HepG2 (cell line): Measurements from ENCODE around the gene OTOGL. TPM values are rescaled to one million over a fixed set of nuclear protein-coding genes. Genes with fewer than 3 reads are reported as not detected.

ENCODE experiments used
- ATAC-seq: fragments of 200-7000 bp; cut with Tn5 transposase; 3 replicates; pipeline ENCODE4 v1.9.1; 2020; ENCODE audit warnings: mild to moderate bottlenecking, moderate library complexity
- BruUV-seq: library from RNA; stranded (reverse); fragments of 400-500 nt; replicated peaks from 2 replicates; lab custom pipeline; 2021; lab: Mats Ljungman, UMichigan
- CTCF ChIA-PET: fragments of 300-600 bp; formaldehyde crosslinking; extraction: SDS; loops from one replicate; lab custom pipeline; 2021; ENCODE audit warnings: low total read pairs, inconsistent platforms, low intra/inter-chr PET ratio; lab: Yijun Ruan, JAX
- POLR2A ChIA-PET: fragments of 350-600 bp; sonication (Branson Sonifier 250); formaldehyde crosslinking; loops from one replicate; lab custom pipeline; 2020; ENCODE audit warnings: antibody characterized with exemption, inconsistent platforms; lab: Yijun Ruan, JAX
- DNase-seq: peaks from one replicate; pipeline ENCODE4 v3.0.0-alpha.2; 2015; ENCODE audit warnings: low spot score
- FAIRE-seq: peaks from 3 replicates; lab custom pipeline; 2011; peaks lifted over from hg19 to GRCh38; lab: Jason Lieb, UNC
- H2AFZ ChIP-seq: one replicate; pipeline ENCODE4 v1.6.1; 2011; ENCODE audit warnings: low read length, inconsistent platforms
- H3K27ac ChIP-seq: fragments of 300-600 bp; 3 replicates; pipeline ENCODE4 v1.8.0; 2011; ENCODE audit warnings: mixed run types, mild to moderate bottlenecking, mixed read lengths, low read length, inconsistent platforms; ENCODE audit not compliant: insufficient read depth; ENCODE audit errors: extremely low read length
- H3K27me3 ChIP-seq, 2 experiments: fragments of 200-600 bp in 1 of 2; 2 replicates in 1 of 2; 3 replicates in 1 of 2; pipeline versions ENCODE4 v1.6.0 to v1.8.0; 2011; ENCODE audit warnings: low read length in 2 of 2, mild to moderate bottlenecking in 2 of 2, moderate library complexity in 2 of 2, inconsistent platforms in 1 of 2; ENCODE audit not compliant: insufficient read depth in 2 of 2, control insufficient read depth in 1 of 2
- H3K36me3 ChIP-seq, 2 experiments: fragments of 200-600 bp in 1 of 2; replicated peaks in 1 of 2; 2 replicates in 1 of 2; 3 replicates in 1 of 2; pipeline versions ENCODE4 v1.5.1 to v1.8.0; 2011; ENCODE audit warnings: low read length in 2 of 2, inconsistent platforms in 1 of 2; ENCODE audit not compliant: insufficient read depth in 2 of 2, control insufficient read depth in 1 of 2
- H3K4me1 ChIP-seq: 2 replicates; pipeline ENCODE4 v1.5.1; 2012; ENCODE audit warnings: low read length, inconsistent platforms; ENCODE audit not compliant: insufficient read depth
- H3K4me2 ChIP-seq: 2 replicates; pipeline ENCODE4 v1.6.0; 2011; ENCODE audit warnings: low read depth, low read length, inconsistent platforms
- H3K4me3 ChIP-seq, 3 experiments: fragments of 200-600 bp in 1 of 3; sonication (generic), shearing (Covaris generic) in 1 of 3; replicated peaks in 1 of 3; 2 replicates each; pipeline ENCODE4 v1.5.1; 2011 to 2016; ENCODE audit warnings: low read length in 3 of 3, inconsistent platforms in 2 of 3, low read depth in 2 of 3, mild to moderate bottlenecking in 2 of 3, control low read depth in 1 of 3, mixed read lengths in 1 of 3; ENCODE audit not compliant: insufficient read depth in 1 of 3
- H3K79me2 ChIP-seq: one replicate; pipeline ENCODE4 v1.6.1; 2011; ENCODE audit warnings: low read length, inconsistent platforms; ENCODE audit not compliant: insufficient read depth
- H3K9ac ChIP-seq: 2 replicates; pipeline ENCODE4 v1.6.0; 2011; ENCODE audit warnings: mild to moderate bottlenecking, low read depth, low read length, inconsistent platforms; ENCODE audit not compliant: insufficient read depth
- H3K9me3 ChIP-seq: 2 replicates; pipeline ENCODE4 v1.5.1; 2012; ENCODE audit warnings: mild to moderate bottlenecking, low read length
- H4K20me1 ChIP-seq: 2 replicates; pipeline ENCODE4 v1.6.0; 2011; ENCODE audit warnings: inconsistent platforms, mild to moderate bottlenecking, low read length, moderate library complexity; ENCODE audit not compliant: insufficient read depth
- AHDC1 ChIP-seq: sonication (generic); formaldehyde crosslinking; IDR thresholded peaks from 2 replicates; pipeline ENCODE4 v1.5.1; 2020; ENCODE audit warnings: mild to moderate bottlenecking, missing genetic modification reagents, borderline replicate concordance
- AHR ChIP-seq: IDR thresholded peaks from 2 replicates; pipeline ENCODE4 v1.6.1; 2018; ENCODE audit warnings: missing genetic modification reagents, missing compliant biosample characterization
- CHD4 ChIP-seq: fragments of 200-600 bp; sonication (generic); IDR thresholded peaks from 2 replicates; pipeline ENCODE4 v1.7.0; 2017; ENCODE audit warnings: mild to moderate bottlenecking, low read length, borderline replicate concordance
- KDM4B ChIP-seq: sonication (generic); formaldehyde crosslinking; IDR thresholded peaks from 2 replicates; pipeline ENCODE4 v1.4.0; 2020; ENCODE audit warnings: missing genetic modification reagents
- MTERF4 ChIP-seq: sonication (generic); formaldehyde crosslinking; IDR thresholded peaks from 2 replicates; pipeline ENCODE4 v1.8.0; 2023; ENCODE audit warnings: mild to moderate bottlenecking, missing genetic modification reagents
- POLR2G ChIP-seq: fragments of 200-400 bp; formaldehyde crosslinking; IDR thresholded peaks from 2 replicates; pipeline ENCODE4 v1.6.1; 2018; ENCODE audit warnings: mild to moderate bottlenecking, low read depth, low read length, moderate library complexity
- STAT5B ChIP-seq: sonication (generic); formaldehyde crosslinking; IDR thresholded peaks from 2 replicates; pipeline ENCODE4 v1.4.0; 2020; ENCODE audit warnings: missing genetic modification reagents
- U2AF1 ChIP-seq: fragments of 200-400 bp; formaldehyde crosslinking; optimal IDR thresholded peaks from 2 replicates; pipeline ENCODE3; 2017; ENCODE audit warnings: mild to moderate bottlenecking, low read depth, low read length
- ZNF549 ChIP-seq: sonication (generic); formaldehyde crosslinking; IDR thresholded peaks from 2 replicates; pipeline ENCODE4 v1.5.0; 2020; ENCODE audit warnings: missing genetic modification reagents
- ZNF598 ChIP-seq: sonication (generic); formaldehyde crosslinking; IDR thresholded peaks from 2 replicates; pipeline ENCODE4 v1.5.1; 2020; ENCODE audit warnings: mild to moderate bottlenecking, missing genetic modification reagents, borderline replicate concordance
- ZNF652 ChIP-seq: IDR thresholded peaks from 2 replicates; pipeline ENCODE4 v1.6.1; 2016; ENCODE audit warnings: low read depth, borderline replicate concordance
- WGBS: methylation state at CpG from one replicate; pipeline ENCODE4 v1.1.6; 2017; ENCODE audit warnings: low lambda C conversion rate; 5-methylcytosine and 5-hydroxymethylcytosine counted together
- in situ Hi-C: cut with HindIII; loops from 2 replicates; pipeline ENCODE4 v1.10.0; 2017; ENCODE audit warnings: low pct_unique_long_range_greater_than_20kb; ENCODE audit not compliant: extremely low pct_ligation_motif_present
- intact Hi-C: fragments of 100-400 bp; cut with micrococcal nuclease; formaldehyde crosslinking; loops from one replicate; pipeline ENCODE4 v1.10.0; 2022; ENCODE audit not compliant: unreplicated experiment
- polyA plus RNA-seq, 8 experiments: library from polyadenylated mRNA; depleted of rRNA in 3 of 8; stranded (reverse) in 7 of 8; unstranded in 1 of 8; fragments of >200 nt; fragmentation: Illumina TruSeq in 4 of 8; extraction: Trizol in 4 of 8; gene quantifications; 2 replicates each; pipeline versions ENCODE4 v1.2.1 to v1.2.3, GENCODE V29; 2011 to 2016; ENCODE audit warnings: low read depth in 4 of 8, missing spikeins in 1 of 8, mixed read lengths in 1 of 8; ENCODE audit not compliant: insufficient read depth in 1 of 8
- total RNA-seq, 5 experiments: library from RNA; depleted of rRNA; stranded (reverse); fragments of >200 nt; fragmentation: Illumina TruSeq; extraction: Trizol; gene quantifications; 2 replicates each; pipeline ENCODE4 v1.2.3, GENCODE V29; 2016; ENCODE audit warnings: low read depth in 1 of 5
- TF ChIP-seq, protein P1 (sequence below): sonication (generic); formaldehyde crosslinking; IDR thresholded peaks from 2 replicates; pipeline ENCODE4 v1.5.1; 2020; ENCODE audit warnings: missing genetic modification reagents, mild to moderate bottlenecking, borderline replicate concordance

Gene OTOGL
- total and polyA plus RNA-seq, 2 of the 13 experiments (the other 11 are each of a cell fraction or from before 2014, with no cell fraction given): not detected

- FAIRE-seq: no peak
- 2% methylated on average over 4 of the region's 4 CpGs for WGBS
- BruUV-seq: no TSS peak
- CTCF ChIA-PET: no interaction called here
- Histone ChIP-seq H3K27me3 (no peaks in the 10 kb centered on the region), H3K79me2 (no peaks in the 10 kb centered on the region), H3K4me1 (no peaks in the 10 kb centered on the region), H3K9me3 (no peaks in the 10 kb centered on the region), H4K20me1 (no peaks in the 10 kb centered on the region), H3K9ac (no peak overlapping the region)
- in situ Hi-C loops: no loop called here
- ATAC-seq: no peak
- intact Hi-C loops: no loop called here
- TF ChIP-seq, protein P1, sequence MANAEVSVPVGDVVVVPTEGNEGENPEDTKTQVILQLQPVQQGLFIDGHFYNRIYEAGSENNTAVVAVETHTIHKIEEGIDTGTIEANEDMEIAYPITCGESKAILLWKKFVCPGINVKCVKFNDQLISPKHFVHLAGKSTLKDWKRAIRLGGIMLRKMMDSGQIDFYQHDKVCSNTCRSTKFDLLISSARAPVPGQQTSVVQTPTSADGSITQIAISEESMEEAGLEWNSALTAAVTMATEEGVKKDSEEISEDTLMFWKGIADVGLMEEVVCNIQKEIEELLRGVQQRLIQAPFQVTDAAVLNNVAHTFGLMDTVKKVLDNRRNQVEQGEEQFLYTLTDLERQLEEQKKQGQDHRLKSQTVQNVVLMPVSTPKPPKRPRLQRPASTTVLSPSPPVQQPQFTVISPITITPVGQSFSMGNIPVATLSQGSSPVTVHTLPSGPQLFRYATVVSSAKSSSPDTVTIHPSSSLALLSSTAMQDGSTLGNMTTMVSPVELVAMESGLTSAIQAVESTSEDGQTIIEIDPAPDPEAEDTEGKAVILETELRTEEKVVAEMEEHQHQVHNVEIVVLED (CRISPR knock-in tag): no peak
- TF ChIP-seq STAT5B (no peak), AHDC1 (CRISPR knock-in tag) (no peak), ZNF598 (CRISPR knock-in tag) (no peak), MTERF4 (CRISPR knock-in tag) (no peak), ZNF549 (CRISPR knock-in tag) (no peak), POLR2G (no peak), ZNF652 (CRISPR knock-in tag) (no peak), KDM4B (no peak), AHR (CRISPR knock-in tag) (no peak), CHD4 (no peak), U2AF1 (no peak)
- TF ChIP-seq, all 625 proteins: peak for 0
- no peak for DNase-seq
- POLR2A ChIA-PET: no interaction called here
- H2AFZ ChIP-seq: no peak overlapping the region
- no peak overlapping the region for H3K4me3 ChIP-seq
- no peak overlapping the region for H3K4me2 ChIP-seq
- H3K36me3 ChIP-seq: no peaks in the 10 kb centered on the region
- no peak overlapping the region for H3K27ac ChIP-seq
Observed at GRCh38 chr12:80161612-80162011, 62.3 kb downstream of the OTOGL start.
